Nucleus accumbens (tissue), 56 donors: ENCODE data around the gene CHD5.
A peak's percentile ranks its signal among the peaks of the same experiment; 100 is the strongest.

Source experiments
- DNase-seq, 56 donors: peaks; one replicate each; lab custom pipeline; 2025; lab: John Stamatoyannopoulos, UW

Gene CHD5

DNA sequence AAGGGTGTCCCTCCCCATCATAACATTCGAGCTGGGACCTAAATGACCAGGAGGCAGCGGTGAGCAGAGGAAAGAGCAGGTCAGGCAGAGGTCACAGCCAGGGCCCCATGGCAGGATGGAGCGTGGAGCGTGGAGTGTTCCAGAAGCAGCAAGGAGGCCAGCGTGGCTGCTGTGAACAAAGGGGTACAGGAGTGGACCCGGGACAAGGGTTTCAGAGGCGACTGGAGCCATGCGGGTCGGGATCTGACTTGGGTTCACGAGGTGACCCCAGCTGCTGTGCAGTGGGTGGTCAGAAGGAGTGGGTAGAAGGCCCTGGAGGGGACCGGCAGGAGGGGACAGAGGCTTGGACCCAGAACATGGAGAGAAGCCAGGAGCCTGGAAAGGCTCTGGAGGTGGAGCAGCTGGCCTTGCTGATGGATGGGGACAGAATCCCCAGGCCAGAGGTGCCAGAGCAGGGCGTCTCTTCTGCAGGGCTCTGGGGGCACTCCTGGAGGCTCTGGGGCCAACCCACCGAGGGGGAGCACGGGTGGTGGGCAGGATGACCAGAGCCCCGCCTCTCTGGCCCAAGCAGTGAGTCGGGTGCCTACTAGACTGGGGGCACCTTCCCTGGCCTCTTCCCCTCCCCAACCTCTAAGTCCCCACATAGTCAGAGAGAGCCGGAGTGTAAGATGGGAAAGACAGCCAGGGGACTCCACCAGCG lies 2.3 kb downstream of the CHD5 start:
- DNase-seq, result no peak

DNA sequence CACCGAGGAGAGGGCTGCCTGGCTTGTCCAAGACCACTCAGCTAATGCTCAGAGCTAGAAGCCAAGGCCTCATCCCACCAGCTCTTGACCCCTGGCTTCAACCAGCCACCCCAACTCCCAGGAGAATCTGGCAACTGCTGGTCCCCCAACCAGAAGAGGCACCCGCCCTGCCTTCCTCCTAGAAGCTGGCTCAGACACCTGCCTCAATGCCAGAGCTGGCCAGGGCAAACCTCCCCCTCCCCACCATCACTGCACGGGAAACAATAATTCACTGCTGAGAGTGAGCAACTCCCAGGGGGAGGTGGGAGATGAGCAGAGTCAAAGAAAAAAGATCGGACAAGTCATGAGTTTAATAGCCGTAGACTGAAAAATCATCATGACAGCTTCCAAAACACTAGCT lies 3.3 kb downstream of the CHD5 start:
- DNase-seq, result no peak

DNA sequence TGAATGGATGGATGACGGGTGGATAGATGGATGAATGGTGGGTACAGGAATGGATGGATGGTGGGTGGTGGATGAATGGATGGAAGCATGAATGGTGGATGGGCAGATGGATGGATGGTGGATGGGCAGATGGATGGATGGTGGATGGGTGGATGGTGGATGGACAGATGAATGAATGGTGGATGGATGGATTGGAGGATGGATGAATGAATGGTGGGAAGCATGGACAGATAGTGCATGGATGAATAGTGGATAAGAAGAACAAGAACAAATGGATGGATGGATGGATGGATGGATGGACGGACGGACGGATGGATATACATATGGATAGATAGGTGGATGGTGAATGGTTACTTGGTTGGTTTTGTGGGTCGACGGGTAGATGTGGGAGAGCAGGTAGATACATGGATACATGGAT lies 4.7 kb downstream of the CHD5 start:
- DNase-seq, result no peak

DNA sequence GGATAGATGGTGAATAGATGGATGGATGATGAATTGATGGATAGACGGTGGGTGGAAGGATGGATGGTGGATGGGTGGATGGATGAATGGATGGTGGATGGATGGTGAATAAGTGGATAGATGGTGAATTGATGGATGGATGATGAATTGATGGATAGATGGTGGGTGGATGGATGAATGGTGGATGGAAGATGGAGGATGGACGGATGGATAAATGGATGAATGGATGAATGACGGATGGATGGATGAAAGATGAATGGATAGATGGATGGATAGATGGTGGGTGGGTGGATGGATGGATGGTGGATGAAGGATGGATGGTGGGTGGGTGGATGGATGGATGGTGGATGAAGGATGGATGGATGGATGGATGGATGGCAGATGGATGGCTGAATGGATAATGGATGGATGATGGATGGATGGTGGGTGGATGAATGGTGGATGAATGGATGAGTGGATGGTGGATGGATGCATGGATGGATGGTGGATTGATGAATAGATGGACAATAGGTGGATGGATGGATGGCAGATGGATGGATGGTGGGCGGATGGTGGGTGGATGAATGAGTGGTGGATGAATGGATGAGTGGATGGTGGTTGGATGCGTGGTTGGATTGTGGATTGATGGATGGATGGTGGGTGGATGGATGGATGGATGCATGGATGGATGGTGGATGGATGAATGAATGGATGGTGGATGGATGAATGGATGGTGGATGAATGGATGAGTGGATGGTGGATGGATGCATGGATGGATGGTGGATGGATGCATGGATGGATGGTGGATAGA lies 5.3 kb downstream of the CHD5 start:
- DNase-seq, result no peak

DNA sequence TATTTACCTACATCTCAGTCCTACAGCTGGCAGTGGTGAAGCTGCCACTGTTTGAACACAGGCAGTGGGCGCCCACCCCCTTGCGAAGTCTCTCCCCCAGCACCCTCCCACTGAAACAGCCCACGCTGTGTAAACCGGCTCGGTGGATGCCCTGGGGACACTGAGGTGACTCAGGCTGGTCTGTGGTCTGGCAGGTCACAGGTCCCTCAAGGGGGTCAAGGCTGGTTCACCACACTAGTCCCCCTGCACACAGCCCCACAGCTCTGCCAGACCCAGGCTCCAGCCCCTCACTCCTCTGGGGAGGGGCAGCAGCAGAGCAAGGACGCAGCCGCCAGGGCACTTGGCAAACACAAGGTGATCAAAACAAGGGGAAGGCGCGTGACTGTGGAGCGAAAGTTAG lies 7.6 kb downstream of the CHD5 start:
- no peak for DNase-seq

DNA sequence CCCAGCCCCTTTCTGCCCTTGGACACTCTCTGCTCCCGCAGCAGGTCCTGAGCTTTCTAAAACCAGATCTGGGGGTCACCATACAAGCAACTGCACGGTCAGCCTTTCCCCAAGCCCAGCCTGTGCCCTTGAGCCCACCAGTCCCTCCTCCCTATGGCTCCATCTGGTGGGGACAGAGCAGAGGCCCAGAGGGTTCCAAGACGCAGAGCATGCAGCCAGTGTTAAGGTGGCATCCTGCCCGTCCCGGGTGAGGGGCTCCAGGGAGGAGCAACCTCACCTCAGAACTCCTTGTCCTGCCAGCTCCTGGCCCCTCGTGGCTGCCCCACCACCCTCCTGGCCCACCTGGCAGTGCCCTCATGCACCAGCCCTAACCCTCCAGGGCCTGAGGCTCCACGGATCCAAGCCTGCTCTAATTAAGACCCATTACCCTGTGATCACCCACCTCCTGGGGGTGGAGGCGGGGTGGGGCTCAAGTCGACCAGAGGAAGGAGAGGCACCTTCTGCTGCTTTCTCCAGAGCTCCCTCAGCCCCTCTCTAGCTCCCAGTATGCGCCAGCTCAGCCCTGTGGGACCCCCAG lies 8.5 kb downstream of the CHD5 start:
- DNase-seq, result no peak

DNA sequence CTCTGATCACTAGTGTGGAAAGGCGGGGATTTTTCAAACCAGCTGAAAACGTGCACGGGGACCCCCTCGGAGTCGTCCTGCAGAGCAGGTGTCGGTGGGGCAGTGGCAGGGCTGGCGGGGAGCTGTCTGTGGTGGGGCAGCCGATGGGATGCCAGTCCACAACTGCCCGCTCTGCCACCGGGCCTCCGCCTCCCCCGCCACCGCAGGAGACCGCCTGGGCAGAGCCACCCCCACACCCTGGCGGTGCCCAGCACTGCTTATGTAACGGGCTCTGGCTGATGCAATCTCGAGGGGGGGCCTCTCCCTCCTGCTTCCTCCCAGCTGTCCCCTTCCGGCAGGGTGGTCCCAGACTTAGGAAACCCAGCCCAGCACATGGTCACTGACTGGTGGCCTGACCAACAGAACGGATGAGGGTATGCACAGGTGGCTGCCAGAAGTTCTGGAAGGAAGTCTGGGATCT lies 9.3 kb downstream of the CHD5 start:
- DNase-seq, result no peak

DNA sequence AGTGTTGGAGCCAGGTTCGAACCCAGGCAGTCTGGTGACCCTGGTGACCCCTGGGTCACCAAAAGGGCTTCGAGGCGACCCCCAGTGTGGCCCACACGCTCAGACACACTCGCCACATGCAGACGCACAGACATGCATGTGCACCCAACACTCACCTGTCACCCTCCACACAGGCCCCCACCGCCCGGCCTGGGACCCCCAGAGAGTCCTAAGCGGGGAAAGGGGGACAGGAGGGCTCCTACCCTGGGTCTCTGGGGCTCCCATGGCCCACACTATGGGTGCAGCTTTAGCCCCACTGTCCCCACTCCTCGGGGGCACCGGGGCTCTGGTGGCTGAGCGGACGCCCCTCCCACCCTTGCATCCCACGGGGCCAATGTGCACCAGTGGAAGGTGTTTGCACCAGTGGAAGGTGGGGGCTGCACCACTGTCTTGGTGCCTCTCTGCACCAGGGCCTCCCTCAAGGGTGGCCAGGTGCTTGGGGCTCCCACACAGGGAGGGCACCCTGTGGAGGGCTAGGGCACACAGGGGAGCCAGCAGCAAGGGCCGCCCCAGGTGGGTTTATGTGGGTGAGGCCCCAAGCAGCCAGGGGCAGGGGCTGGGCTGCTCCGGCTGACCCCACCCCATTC lies 9.9 kb downstream of the CHD5 start:
- no peak for DNase-seq

DNA sequence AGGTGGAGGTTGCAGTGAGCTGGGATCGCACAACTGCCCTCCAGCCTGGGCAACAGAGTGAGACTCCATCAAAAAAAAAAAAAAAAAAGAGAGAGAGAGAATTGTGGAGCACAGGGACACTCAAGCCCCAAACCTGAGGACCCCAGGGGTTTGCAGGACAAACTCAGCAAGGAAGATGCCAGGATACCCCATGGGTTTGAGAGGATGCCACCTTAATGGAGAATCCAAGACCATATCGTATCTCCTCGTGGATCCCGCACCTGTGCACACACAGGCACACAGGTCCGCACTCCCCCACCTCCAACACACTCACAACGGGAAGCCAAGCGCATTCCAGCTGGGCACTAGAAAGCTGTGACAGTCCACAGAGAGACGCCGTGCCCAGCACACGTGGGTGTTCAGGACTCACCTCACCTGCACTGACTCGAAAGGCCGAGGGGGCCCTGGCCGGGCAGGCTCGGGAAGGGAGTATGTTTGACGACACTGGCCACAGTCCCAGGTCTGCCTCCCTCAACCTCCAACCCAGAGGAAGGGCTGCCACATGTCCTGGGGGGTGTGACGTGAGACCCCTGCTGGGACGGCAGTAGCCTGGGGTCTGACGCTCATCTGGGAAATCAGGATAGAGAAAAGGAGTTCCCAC lies 11.1 kb downstream of the CHD5 start:
- DNase-seq, result no peak

DNA sequence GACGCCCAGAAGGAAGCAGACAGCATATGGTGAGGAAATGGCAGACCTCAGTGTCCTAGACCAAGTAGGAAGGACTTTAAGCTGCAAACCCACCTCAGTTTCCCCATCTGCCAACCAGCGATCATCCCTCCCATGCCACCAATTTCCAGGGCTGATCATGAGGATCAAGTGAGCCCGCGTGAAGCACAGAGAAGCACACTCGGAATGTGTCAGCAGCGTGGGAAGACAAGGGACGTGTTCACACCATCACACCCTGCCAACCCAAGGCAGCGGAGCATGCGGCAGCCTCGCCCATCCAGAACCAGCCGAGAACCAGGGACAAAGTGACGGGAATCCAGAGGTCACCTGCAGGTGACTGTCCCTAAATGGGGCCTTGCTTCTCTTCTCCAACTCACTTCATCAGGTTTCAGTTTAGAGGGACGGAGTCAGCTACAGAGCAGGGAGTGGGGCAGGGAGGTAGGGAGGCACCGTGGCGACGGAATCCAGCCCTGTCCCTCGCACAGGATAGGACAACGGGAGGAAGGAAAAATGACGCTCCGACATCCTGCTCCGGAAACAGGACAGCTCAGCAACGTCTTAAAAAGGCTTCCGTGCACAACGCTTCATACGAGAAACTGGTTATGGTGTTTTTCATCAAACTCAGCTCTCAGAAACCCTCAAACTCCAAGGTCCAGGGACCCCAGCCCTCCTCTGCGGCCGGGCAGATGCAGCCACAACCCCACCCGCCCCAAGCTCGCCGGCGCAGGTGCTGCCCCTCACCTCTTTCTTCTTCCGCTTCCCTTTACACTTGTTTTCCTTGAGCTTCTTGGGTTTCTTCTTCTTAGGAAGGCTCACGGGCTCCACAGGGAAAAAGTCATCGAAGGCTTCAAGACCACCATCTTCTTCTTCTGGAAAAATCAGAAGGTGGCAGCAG lies 12.5 kb downstream of the CHD5 start:
- no peak for DNase-seq

DNA sequence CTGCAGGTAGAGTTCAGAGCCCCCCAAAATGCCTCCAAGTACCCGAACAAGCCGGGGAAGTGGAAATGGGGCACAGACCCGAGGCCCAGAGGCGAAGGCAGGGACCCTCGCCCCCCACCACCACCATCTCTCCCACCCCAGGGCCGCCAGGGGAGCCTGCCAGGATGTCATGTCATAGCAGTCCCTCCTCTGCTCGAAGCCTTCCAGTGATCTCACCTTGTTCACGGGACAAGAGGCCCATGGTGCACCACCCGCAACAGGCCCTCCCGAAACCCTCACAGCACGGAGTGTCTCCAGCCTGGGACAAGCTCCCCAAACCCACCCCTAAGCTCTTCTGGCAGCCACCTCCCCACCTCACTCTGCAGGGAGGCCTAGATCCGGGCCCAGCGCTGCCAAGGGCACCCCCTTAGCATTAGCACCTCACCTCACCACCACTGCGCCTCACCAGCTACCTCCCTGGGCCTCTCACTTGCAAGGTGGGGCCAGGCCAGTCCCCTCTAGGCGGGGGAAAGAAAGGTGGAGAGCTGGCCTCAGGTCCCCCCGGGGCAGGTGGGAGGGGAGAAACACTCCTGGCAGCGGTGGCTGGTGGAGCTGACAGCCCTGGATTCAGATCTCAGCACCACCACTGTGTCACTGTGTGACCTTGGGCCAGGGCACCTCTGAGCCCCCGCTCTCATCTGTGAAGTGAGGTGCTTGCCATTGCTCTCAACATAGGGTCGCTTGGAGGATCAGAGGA lies 13.3 kb downstream of the CHD5 start:
- DNase-seq, result no peak

DNA sequence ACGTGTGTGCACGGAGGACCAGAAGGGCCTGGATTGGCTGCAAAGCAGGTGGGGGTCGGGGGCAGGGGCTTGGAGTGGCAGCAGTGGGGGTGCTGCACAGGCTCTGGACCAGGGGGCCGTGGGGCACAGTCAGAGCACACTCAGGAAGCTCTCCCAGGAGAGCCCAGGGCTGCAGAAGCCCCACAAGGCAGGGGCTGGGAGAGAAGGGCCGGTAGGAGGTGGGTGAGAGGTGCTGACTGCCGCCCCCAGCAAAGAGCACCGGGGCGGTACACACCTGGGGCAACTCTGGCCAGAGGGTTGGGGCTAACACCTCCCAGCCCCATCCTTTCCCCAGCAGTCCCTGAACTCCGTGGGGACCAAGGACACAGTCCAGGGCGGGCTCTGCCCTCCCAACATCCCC lies 13.9 kb downstream of the CHD5 start:
- no peak for DNase-seq

DNA sequence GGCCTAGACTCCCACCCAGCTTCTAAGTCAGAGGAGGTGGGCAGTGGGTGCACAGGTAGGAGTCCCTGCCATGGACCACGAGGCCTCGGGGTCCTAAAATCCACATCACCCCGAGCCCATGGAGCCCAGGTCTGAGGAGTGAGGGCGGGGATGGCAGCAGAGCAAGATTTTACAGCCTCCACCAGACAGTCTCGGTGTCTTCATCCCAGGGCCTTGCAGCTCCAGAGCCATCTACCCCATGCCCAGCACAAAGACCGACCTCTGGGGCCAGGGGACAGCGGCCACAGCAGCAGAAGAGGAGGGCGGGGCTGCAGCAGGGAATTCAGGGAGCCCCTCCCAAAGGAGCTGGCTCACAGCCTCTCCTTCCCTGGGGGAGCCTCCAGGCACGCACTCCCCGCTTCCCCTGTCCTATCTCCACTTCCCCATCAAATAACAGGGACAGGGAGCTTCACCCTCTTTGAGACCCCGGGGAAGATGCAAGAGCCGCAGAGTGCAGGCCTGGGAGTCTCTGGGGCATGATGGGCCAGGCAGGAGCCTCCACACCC lies 14.6 kb downstream of the CHD5 start:
- no peak for DNase-seq

DNA sequence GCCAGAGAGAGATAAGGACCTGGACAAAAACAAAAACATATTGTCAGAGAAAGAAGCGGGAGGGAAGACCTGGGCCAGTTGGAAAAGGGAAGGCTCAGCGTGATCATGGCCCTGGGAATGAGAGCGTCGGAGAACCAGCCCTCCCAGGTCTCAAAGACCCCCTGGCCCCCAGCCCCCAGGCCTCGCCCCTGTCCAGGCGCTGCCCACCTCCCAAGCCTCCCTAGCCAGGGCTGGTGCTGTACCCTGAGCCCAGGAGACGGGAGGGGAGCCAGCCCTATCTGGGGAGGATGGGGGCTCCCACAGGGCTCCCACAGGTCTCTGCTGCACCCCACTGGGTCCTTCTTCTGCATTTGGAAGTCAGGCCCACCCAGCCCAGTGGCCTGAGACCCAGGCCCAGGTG lies 15.1 kb downstream of the CHD5 start:
- no peak for DNase-seq

DNA sequence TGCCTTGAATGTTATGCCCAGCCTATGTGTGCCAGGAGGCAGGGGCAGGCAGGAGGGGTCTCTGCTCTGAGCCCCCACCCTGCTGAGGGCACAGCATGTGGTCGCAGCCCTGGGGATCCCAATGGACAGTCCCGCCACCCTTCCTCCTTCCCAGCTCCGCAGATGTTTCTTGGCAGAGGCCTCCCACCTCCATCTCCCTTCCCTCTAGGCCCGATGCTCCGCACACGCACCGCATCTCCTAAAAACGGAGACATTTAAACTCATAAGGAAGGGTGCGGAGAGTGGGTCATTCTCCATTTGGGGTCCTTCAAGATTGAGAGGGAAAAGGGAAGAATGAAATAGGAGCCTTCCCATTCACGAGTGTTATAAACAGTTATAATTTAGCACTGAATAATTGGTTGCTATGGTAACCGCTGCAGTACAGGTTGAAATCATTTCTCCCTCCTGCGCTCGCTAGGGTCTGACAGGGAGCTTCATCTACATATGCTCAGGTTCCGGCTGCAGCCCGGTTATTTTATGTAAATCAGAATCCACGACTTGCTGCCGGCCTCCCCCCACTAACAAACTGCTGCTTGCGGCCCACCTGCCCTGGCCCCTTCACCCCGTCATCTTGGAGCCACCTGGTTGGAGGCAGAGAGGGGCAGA lies 16.0 kb downstream of the CHD5 start:
- DNase-seq, result peak in 15 of 56 donors; percentile 5 to 58 (median 26)

DNA sequence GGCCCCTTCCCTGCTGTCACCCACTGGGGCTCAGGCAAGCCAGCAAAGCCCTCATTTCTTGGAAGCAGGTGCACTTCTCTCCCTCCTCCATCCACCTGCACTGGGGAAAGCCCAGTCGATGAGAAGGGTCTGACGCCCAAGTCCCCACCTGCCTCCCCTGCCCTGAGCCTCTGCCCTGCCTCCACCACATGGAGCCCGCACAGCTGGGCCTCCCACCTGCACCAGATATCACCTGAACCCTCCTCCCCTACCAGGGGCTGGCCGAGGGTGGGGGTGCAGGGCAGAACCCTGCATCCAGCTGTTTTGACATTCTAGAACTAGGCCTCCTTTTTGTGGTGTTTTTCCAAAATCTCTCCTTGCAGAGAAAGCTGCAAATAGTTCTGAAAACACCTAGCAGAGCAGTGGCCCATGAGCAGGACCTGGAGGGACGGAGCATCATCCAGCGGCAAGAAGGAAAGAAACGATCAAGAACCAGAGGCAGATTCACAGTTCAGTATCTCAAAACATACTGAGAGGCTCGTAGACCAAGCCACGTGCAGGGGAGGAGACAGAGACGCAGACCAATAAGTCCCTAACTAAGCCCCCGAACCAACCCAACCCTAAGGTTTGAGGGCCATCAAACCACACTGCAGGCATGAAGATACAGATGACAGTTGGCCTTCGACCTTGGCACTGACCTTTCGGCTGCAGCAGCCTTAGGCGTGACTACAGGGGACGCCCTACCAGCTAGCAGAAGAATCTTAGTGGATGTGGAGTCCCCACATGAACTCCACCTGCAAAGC lies 16.7 kb downstream of the CHD5 start:
- no peak for DNase-seq

DNA sequence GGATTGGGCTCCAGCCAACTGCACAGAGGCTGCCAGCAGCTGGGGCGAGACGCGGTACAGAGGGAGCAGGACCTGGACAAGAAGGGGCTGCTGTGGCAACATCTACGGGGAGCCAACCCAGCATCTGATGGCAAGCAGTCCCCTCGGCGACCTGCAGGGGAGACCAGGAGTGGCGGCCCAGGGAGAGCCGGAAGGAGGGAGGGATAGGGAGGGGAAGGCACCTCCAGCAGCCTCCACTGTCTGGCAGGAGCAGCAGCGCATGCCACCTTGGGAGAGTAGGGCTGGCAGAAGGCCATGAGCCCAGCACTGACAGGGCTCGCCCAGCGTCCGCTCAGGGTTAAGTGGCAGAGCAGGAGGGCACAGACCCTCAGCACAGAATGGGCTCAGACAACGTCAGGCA lies 17.3 kb downstream of the CHD5 start:
- no peak for DNase-seq
